Sigmoid colon (tissue), 4 donors: ENCODE results near the gene MAS1L.

ENCODE experiments used
- CTCF ChIP-seq, 4 experiments: fragments of 450-650 bp in 3 of 4; fragments of 200-600 bp in 1 of 4; IDR thresholded peaks; one replicate each; pipeline ENCODE4 v1.5.1; 2016 to 2019; ENCODE audit warnings: antibody characterized with exemption in 4 of 4, mild to moderate bottlenecking in 3 of 4, moderate library complexity in 2 of 4
- EP300 ChIP-seq, 4 donors: sonication (generic); formaldehyde crosslinking; IDR thresholded peaks; one replicate each; pipeline ENCODE4 v1.6.1; 2017; ENCODE audit warnings: antibody characterized with exemption in 4 of 4
- POLR2A ChIP-seq, 2 donors: fragments of 450-650 bp; IDR thresholded peaks; one replicate each; pipeline ENCODE4 v1.6.1; 2016; ENCODE audit warnings: antibody characterized with exemption in 2 of 2, mild to moderate bottlenecking in 2 of 2, moderate library complexity in 2 of 2
- POLR2AphosphoS5 ChIP-seq, 4 donors: sonication (generic); formaldehyde crosslinking; IDR thresholded peaks; one replicate each; pipeline ENCODE4 v1.6.1; 2017; ENCODE audit warnings: antibody characterized with exemption in 4 of 4

- TF ChIP-seq CTCF (IDR thresholded peaks at IDR 0.05), result no peak
- TF ChIP-seq POLR2A (IDR thresholded peaks at IDR 0.05), result no peak
- no peak for TF ChIP-seq EP300 (IDR thresholded peaks at IDR 0.05)
- no peak for TF ChIP-seq POLR2AphosphoS5 (IDR thresholded peaks at IDR 0.05)
These were observed 12.8 kb downstream of the MAS1L start for GRCh38 chr6:29474996-29475395.
